ENCODE measurements around the gene FARP1.
"Not testable (repeated sequence)": the region's sequence is repeated elsewhere in the genome, so short reads cannot be mapped to it uniquely, and the experiment has no call there.

FARP1 gene

GRCh38 chr13:98368019-98368418 is 225.1 kb downstream of the FARP1 start:
- no peak overlapping the region for H3K4me3 ChIP-seq (ENCODE audit: low read depth, low read length)
- no peak for TF ChIP-seq CTCF (IDR thresholded peaks at IDR 0.05; ENCODE audit: low read depth, low read length, missing control alignments)
- peak; percentile 87 for DNase-seq (ENCODE audit: low read depth)
- in situ Hi-C loops (cut with HindIII; ENCODE audit: low sequenced_read_pairs): no loop called here

GRCh38 chr13:98369520-98369919 is 226.6 kb downstream of the FARP1 start:
- in situ Hi-C loops (cut with HindIII; ENCODE audit: low sequenced_read_pairs); H3K4me3 ChIP-seq (ENCODE audit: low read depth, low read length); DNase-seq (ENCODE audit: low read depth): not testable (repeated sequence)

GRCh38 chr13:98370261-98370660 is 227.4 kb downstream of the FARP1 start:
- DNase-seq (ENCODE audit: low read depth): no peak
- TF ChIP-seq CTCF (IDR thresholded peaks at IDR 0.05; ENCODE audit: low read depth, low read length, missing control alignments): no peak
- in situ Hi-C loops (cut with HindIII; ENCODE audit: low sequenced_read_pairs): no loop called here
- no peak overlapping the region for H3K4me3 ChIP-seq (ENCODE audit: low read depth, low read length)

- peak; percentile 74 for DNase-seq (ENCODE audit: low read depth)
- H3K4me3 ChIP-seq (ENCODE audit: low read depth, low read length): no peak overlapping the region
- in situ Hi-C loops (cut with HindIII; ENCODE audit: low sequenced_read_pairs): no loop called here
- TF ChIP-seq CTCF (IDR thresholded peaks at IDR 0.05; ENCODE audit: low read depth, low read length, missing control alignments): no peak
Measured at GRCh38 chr13:98370806-98371515, 228.1 kb downstream of the FARP1 start.

GRCh38 chr13:98371516-98372023 is 228.7 kb downstream of the FARP1 start:
- H3K4me3 ChIP-seq (ENCODE audit: low read depth, low read length): no peak overlapping the region
- no peak for TF ChIP-seq CTCF (IDR thresholded peaks at IDR 0.05; ENCODE audit: low read depth, low read length, missing control alignments)
- in situ Hi-C loops (cut with HindIII; ENCODE audit: low sequenced_read_pairs): no loop called here
- DNase-seq (ENCODE audit: low read depth): no peak

GRCh38 chr13:98372876-98373275 is 230.0 kb downstream of the FARP1 start:
- in situ Hi-C loops (cut with HindIII; ENCODE audit: low sequenced_read_pairs): no loop called here
- no peak for TF ChIP-seq CTCF (IDR thresholded peaks at IDR 0.05; ENCODE audit: low read depth, low read length, missing control alignments)
- H3K4me3 ChIP-seq (ENCODE audit: low read depth, low read length): no peak overlapping the region
- peak; percentile 19 for DNase-seq (ENCODE audit: low read depth)

- DNase-seq (ENCODE audit: low read depth): no peak
- H3K4me3 ChIP-seq (ENCODE audit: low read depth, low read length): no peak overlapping the region
- TF ChIP-seq CTCF (IDR thresholded peaks at IDR 0.05; ENCODE audit: low read depth, low read length, missing control alignments): no peak
- in situ Hi-C loops (cut with HindIII; ENCODE audit: low sequenced_read_pairs): no loop called here
Measured at GRCh38 chr13:98374750-98375149, 231.9 kb downstream of the FARP1 start.
